ENCODE data around the gene YPEL2.
A peak's percentile ranks its signal among the peaks of the same experiment; 100 is the strongest.

YPEL2 gene

GRCh38 chr17:59357929-59358328 is 26.5 kb downstream of the YPEL2 start:
- DNase-seq (no peak), ATAC-seq (replicated peaks) (peak in 1 of 2 donors; percentile 23)
- Mint-ChIP-seq H3K9me3 (peaks cover 0 to 3% of the 10 kb centered on the region in 2 donors), H3K4me3 (no peak overlapping the region), H3K36me3 (peaks cover 19 to 32% of the 10 kb centered on the region in 2 donors), H3K4me1 (peaks cover 58 to 83% of the 10 kb centered on the region in 2 donors), H3K27ac (peak overlapping the region; percentile 65), H3K27me3 (no peaks in the 10 kb centered on the region)

- H3K27me3 Mint-ChIP-seq = no peaks in the 10 kb centered on the region
- H3K4me3 Mint-ChIP-seq = peak overlapping the region; percentile 3 to 42
- ATAC-seq (replicated peaks) (no peak), DNase-seq (no peak)
- peak overlapping the region; percentile 87 for H3K27ac Mint-ChIP-seq
- H3K9me3 Mint-ChIP-seq = peaks cover 0 to 3% of the 10 kb centered on the region in 2 donors
- H3K4me1 Mint-ChIP-seq = peaks cover 64 to 87% of the 10 kb centered on the region in 2 donors
- H3K36me3 Mint-ChIP-seq = peaks cover 6 to 14% of the 10 kb centered on the region in 2 donors
These were observed 29.9 kb downstream of the YPEL2 start for GRCh38 chr17:59361386-59361785.

- Mint-ChIP-seq H3K4me3 (peak overlapping the region; percentile 3 to 42), H3K27ac (peak overlapping the region; percentile 87), H3K4me1 (peaks cover 66 to 88% of the 10 kb centered on the region in 2 donors), H3K27me3 (no peaks in the 10 kb centered on the region), H3K9me3 (no peaks in the 10 kb centered on the region), H3K36me3 (peaks cover under 1 to 9% of the 10 kb centered on the region in 2 donors)
- ATAC-seq (replicated peaks) (peak; percentile 75 to 83), DNase-seq (peak; percentile 11)
These were observed 30.7 kb downstream of the YPEL2 start for GRCh38 chr17:59361916-59362810.

- DNase-seq (no peak), ATAC-seq (replicated peaks) (peak in 1 of 2 donors; percentile 13)
- Mint-ChIP-seq H3K27me3 (no peaks in the 10 kb centered on the region), H3K27ac (peak overlapping the region; percentile 67), H3K4me1 (peaks cover 68 to 88% of the 10 kb centered on the region in 2 donors), H3K9me3 (no peaks in the 10 kb centered on the region), H3K4me3 (peak overlapping the region; percentile 3 to 42), H3K36me3 (peaks cover 0 to 7% of the 10 kb centered on the region in 2 donors)
These were observed 31.4 kb downstream of the YPEL2 start for GRCh38 chr17:59362811-59363205.

GRCh38 chr17:59365383-59365981 is 34.0 kb downstream of the YPEL2 start:
- DNase-seq = no peak
- Mint-ChIP-seq H3K4me3 (peak overlapping the region in 1 of 2 donors; percentile 28), H3K36me3 (no peaks in the 10 kb centered on the region), H3K27me3 (no peaks in the 10 kb centered on the region), H3K9me3 (no peaks in the 10 kb centered on the region), H3K4me1 (peaks cover 66 to 91% of the 10 kb centered on the region in 2 donors), H3K27ac (peak overlapping the region; percentile 84)
- ATAC-seq (replicated peaks) = peak; percentile 29 to 32

GRCh38 chr17:59366040-59366757 is 34.7 kb downstream of the YPEL2 start:
- no peaks in the 10 kb centered on the region for H3K27me3 Mint-ChIP-seq
- peak overlapping the region; percentile 5 for H3K27ac Mint-ChIP-seq
- no peak for ATAC-seq (replicated peaks)
- H3K9me3 Mint-ChIP-seq = no peaks in the 10 kb centered on the region
- DNase-seq = no peak
- H3K4me1 Mint-ChIP-seq = peaks cover 67 to 91% of the 10 kb centered on the region in 2 donors
- no peaks in the 10 kb centered on the region for H3K36me3 Mint-ChIP-seq
- peak overlapping the region in 1 of 2 donors; percentile 14 for H3K4me3 Mint-ChIP-seq

- no peaks in the 10 kb centered on the region for H3K27me3 Mint-ChIP-seq
- peaks cover 67 to 91% of the 10 kb centered on the region in 2 donors for H3K4me1 Mint-ChIP-seq
- ATAC-seq (replicated peaks) (no peak), DNase-seq (no peak)
- H3K9me3 Mint-ChIP-seq = no peaks in the 10 kb centered on the region
- no peak overlapping the region for H3K27ac Mint-ChIP-seq
- no peaks in the 10 kb centered on the region for H3K36me3 Mint-ChIP-seq
- no peak overlapping the region for H3K4me3 Mint-ChIP-seq
These were observed 35.6 kb downstream of the YPEL2 start for GRCh38 chr17:59366773-59367656.

- Mint-ChIP-seq H3K27ac (no peak overlapping the region), H3K4me3 (no peak overlapping the region), H3K9me3 (no peaks in the 10 kb centered on the region), H3K36me3 (no peaks in the 10 kb centered on the region), H3K27me3 (no peaks in the 10 kb centered on the region), H3K4me1 (peaks cover 67 to 91% of the 10 kb centered on the region in 2 donors)
- DNase-seq = no peak
- no peak for ATAC-seq (replicated peaks)
These were observed 36.2 kb downstream of the YPEL2 start for GRCh38 chr17:59367657-59368045.

GRCh38 chr17:59368218-59368857 is 36.9 kb downstream of the YPEL2 start:
- H3K9me3 Mint-ChIP-seq = no peaks in the 10 kb centered on the region
- no peak for DNase-seq
- H3K27me3 Mint-ChIP-seq = no peaks in the 10 kb centered on the region
- no peak overlapping the region for H3K27ac Mint-ChIP-seq
- no peaks in the 10 kb centered on the region for H3K36me3 Mint-ChIP-seq
- peaks cover 69 to 91% of the 10 kb centered on the region in 2 donors for H3K4me1 Mint-ChIP-seq
- no peak overlapping the region for H3K4me3 Mint-ChIP-seq
- ATAC-seq (replicated peaks) = no peak

- Mint-ChIP-seq H3K9me3 (no peaks in the 10 kb centered on the region), H3K4me3 (no peak overlapping the region), H3K27me3 (no peaks in the 10 kb centered on the region), H3K36me3 (no peaks in the 10 kb centered on the region), H3K27ac (no peak overlapping the region), H3K4me1 (peaks cover 69 to 91% of the 10 kb centered on the region in 2 donors)
- DNase-seq = no peak
- ATAC-seq (replicated peaks) = no peak
These were observed 37.8 kb downstream of the YPEL2 start for GRCh38 chr17:59369031-59369975.

- ATAC-seq (replicated peaks) (peak; percentile 25 to 43), DNase-seq (no peak)
- Mint-ChIP-seq H3K4me3 (peak overlapping the region; percentile 17 to 65), H3K27ac (peak overlapping the region; percentile 84), H3K27me3 (no peaks in the 10 kb centered on the region), H3K9me3 (no peaks in the 10 kb centered on the region), H3K4me1 (peaks cover 69 to 93% of the 10 kb centered on the region in 2 donors), H3K36me3 (no peaks in the 10 kb centered on the region)
These were observed 39.3 kb downstream of the YPEL2 start for GRCh38 chr17:59370593-59371299.
